ENCODE data around the gene MCTP1.

DNA sequence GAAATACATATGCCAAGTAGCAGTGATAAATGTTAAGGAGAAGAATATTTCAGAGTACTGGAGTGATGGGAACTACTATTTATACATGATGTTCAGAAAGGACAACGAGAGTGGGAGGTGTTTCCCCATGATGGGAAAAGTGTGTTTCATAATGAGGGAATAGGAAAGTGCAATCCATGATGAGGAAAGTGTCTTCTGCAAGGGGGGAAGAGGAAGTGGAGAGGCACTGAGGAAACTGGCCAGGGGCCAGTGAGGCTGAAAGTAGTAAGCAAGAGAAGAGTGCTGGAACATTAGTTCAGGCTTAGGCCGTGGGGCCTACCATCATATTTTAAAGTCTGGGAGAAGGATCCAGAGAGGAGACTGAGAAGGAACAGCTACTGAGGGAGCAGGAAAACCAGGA, 339.2 kb downstream of the MCTP1 start:
- TF ChIP-seq POLR2A (IDR thresholded peaks at IDR 0.05) (no peak), CTCF (IDR thresholded peaks at IDR 0.05 in 4 of 5, conservative IDR thresholded peaks at IDR 0.05 in 1 of 5) (no peak)
